Uterus (tissue), 2 donors: ENCODE measurements around the gene OSBPL9.

ENCODE experiments used
- CTCF ChIP-seq, 4 experiments: fragments of 200-600 bp in 2 of 4; fragments of 450-650 bp in 2 of 4; sonication (generic) in 2 of 4; IDR thresholded peaks; one replicate each; pipeline ENCODE4 v1.5.1; 2016 to 2019; ENCODE audit warnings: antibody characterized with exemption in 4 of 4, mild to moderate bottlenecking in 2 of 4, moderate library complexity in 1 of 4
- POLR2A ChIP-seq, 2 donors: fragments of 450-650 bp; IDR thresholded peaks; one replicate each; pipeline ENCODE4 v1.6.1; 2016; ENCODE audit warnings: antibody characterized with exemption in 2 of 2, mild to moderate bottlenecking in 1 of 2, moderate library complexity in 1 of 2

- no peak for TF ChIP-seq CTCF (IDR thresholded peaks at IDR 0.05)
- TF ChIP-seq POLR2A (IDR thresholded peaks at IDR 0.05), result no peak
Observed at GRCh38 chr1:51673279-51673678, 56.4 kb downstream of the OSBPL9 start.
